DOHH2 (cell line): ENCODE results near the gene DRICH1.

Experiments
- H3F3A ChIP-seq: fragments of 200-600 bp; sonication (generic), shearing (Covaris generic); 2 replicates; pipeline ENCODE4 v1.6.0; 2016; ENCODE audit warnings: antibody characterized with exemption, mild to moderate bottlenecking; ENCODE audit not compliant: control insufficient read depth, insufficient read depth
- H3K27ac ChIP-seq: fragments of 200-600 bp; sonication (generic); 2 replicates; pipeline ENCODE4 v1.5.1; 2014; ENCODE audit warnings: low read depth, mild to moderate bottlenecking, low read length, moderate library complexity
- H3K27me3 ChIP-seq: fragments of 200-600 bp; sonication (generic); 2 replicates; pipeline ENCODE4 v1.6.1; 2014; ENCODE audit warnings: mild to moderate bottlenecking, low read length, mixed read lengths; ENCODE audit not compliant: control insufficient read depth
- H3K36me3 ChIP-seq: fragments of 200-600 bp; sonication (generic); 2 replicates; pipeline ENCODE4 v1.6.1; 2014; ENCODE audit warnings: mild to moderate bottlenecking, low read length, moderate library complexity, mixed read lengths; ENCODE audit not compliant: control insufficient read depth
- H3K4me1 ChIP-seq: fragments of 200-600 bp; sonication (generic); 2 replicates; pipeline ENCODE4 v1.6.1; 2014; ENCODE audit warnings: mild to moderate bottlenecking, low read length, mixed read lengths; ENCODE audit not compliant: control insufficient read depth
- H3K4me2 ChIP-seq: fragments of 200-600 bp; sonication (generic); 2 replicates; pipeline ENCODE4 v1.6.0; 2014; ENCODE audit warnings: mild to moderate bottlenecking, low read length, moderate library complexity
- H3K4me3 ChIP-seq: fragments of 200-600 bp; sonication (generic); 2 replicates; pipeline ENCODE4 v1.5.1; 2014; ENCODE audit warnings: mild to moderate bottlenecking, low read length, mixed read lengths
- H3K79me2 ChIP-seq: fragments of 200-600 bp; sonication (generic); 2 replicates; pipeline ENCODE4 v1.6.1; 2014; ENCODE audit warnings: mild to moderate bottlenecking, low read length, mixed read lengths; ENCODE audit not compliant: control insufficient read depth
- H3K9me2 ChIP-seq: fragments of 200-600 bp; sonication (generic); replicated peaks from 2 replicates; pipeline ENCODE4 v1.6.1; 2014; ENCODE audit warnings: mild to moderate bottlenecking, low read length, mixed read lengths; ENCODE audit not compliant: control insufficient read depth
- H3K9me3 ChIP-seq: fragments of 200-600 bp; sonication (generic); 2 replicates; pipeline ENCODE4 v1.6.1; 2014; ENCODE audit warnings: antibody characterized with exemption, low read length, mixed read lengths; ENCODE audit not compliant: control insufficient read depth, insufficient read depth
- H4K20me1 ChIP-seq: fragments of 200-600 bp; sonication (generic); 2 replicates; pipeline ENCODE4 v1.6.0; 2014; ENCODE audit warnings: low read depth, mild to moderate bottlenecking, antibody characterized with exemption, low read length, moderate library complexity; ENCODE audit not compliant: control insufficient read depth, insufficient read depth
- EZH2phosphoT487 ChIP-seq: fragments of 200-600 bp; sonication (generic); IDR thresholded peaks from 2 replicates; pipeline ENCODE4 v1.6.1; 2017; ENCODE audit warnings: borderline replicate concordance, mild to moderate bottlenecking, antibody characterized with exemption, low read length, moderate library complexity, mixed read lengths
- TF ChIP-seq, protein P1 (sequence below): fragments of 200-600 bp; sonication (generic); IDR thresholded peaks from one replicate; pipeline ENCODE4 v1.5.1; 2014; ENCODE audit warnings: antibody characterized with exemption, mild to moderate bottlenecking, low read depth, low read length; ENCODE audit not compliant: poor library complexity, severe bottlenecking

DRICH1 gene

DNA sequence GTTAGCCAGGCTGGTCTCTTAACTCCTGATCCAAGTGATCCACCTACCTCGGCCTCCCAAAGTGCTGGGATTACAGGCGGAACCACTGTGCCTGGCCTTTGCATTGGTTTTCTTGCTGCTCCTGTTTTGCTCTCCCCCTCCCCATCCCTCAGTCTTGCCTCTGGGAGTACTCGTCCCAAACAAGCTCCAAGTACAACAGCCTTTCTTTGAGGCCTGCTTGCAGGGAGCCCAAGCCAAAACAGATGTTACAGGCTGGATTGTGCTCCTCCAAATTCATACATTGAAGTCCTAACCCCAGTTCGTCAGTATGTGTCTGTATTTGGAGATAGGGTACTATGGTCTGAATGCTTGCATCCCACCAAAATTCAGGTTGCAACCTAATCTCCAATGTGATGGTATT, 60.6 kb downstream of the DRICH1 start:
- no peaks in the 10 kb centered on the region for H3K27me3 ChIP-seq
- H4K20me1 ChIP-seq, result no peaks in the 10 kb centered on the region
- no peak for TF ChIP-seq EZH2phosphoT487
- TF ChIP-seq, protein P1, sequence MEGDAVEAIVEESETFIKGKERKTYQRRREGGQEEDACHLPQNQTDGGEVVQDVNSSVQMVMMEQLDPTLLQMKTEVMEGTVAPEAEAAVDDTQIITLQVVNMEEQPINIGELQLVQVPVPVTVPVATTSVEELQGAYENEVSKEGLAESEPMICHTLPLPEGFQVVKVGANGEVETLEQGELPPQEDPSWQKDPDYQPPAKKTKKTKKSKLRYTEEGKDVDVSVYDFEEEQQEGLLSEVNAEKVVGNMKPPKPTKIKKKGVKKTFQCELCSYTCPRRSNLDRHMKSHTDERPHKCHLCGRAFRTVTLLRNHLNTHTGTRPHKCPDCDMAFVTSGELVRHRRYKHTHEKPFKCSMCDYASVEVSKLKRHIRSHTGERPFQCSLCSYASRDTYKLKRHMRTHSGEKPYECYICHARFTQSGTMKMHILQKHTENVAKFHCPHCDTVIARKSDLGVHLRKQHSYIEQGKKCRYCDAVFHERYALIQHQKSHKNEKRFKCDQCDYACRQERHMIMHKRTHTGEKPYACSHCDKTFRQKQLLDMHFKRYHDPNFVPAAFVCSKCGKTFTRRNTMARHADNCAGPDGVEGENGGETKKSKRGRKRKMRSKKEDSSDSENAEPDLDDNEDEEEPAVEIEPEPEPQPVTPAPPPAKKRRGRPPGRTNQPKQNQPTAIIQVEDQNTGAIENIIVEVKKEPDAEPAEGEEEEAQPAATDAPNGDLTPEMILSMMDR, result no peak
- no peaks in the 10 kb centered on the region for H3K9me2 ChIP-seq
- no peaks in the 10 kb centered on the region for H3K79me2 ChIP-seq
- H3K4me2 ChIP-seq, result no peak overlapping the region
- no peaks in the 10 kb centered on the region for H3K36me3 ChIP-seq
- H3F3A ChIP-seq, result no peaks in the 10 kb centered on the region
- H3K27ac ChIP-seq, result no peak overlapping the region
- H3K4me1 ChIP-seq, result no peaks in the 10 kb centered on the region
- no peak overlapping the region for H3K4me3 ChIP-seq
- H3K9me3 ChIP-seq, result no peaks in the 10 kb centered on the region

- no peak overlapping the region for H3K4me2 ChIP-seq
- TF ChIP-seq, protein P1, result no peak
- TF ChIP-seq EZH2phosphoT487, result no peak
- H3K27me3 ChIP-seq, result peaks cover 4% of the 10 kb centered on the region
Measured at GRCh38 chr22:23570681-23571080, 61.4 kb downstream of the DRICH1 start.

GRCh38 chr22:23569716-23570115, 62.4 kb downstream of the DRICH1 start:
- TF ChIP-seq EZH2phosphoT487, result no peak
- TF ChIP-seq, protein P1, result no peak
- Histone ChIP-seq H3K9me2 (no peaks in the 10 kb centered on the region), H3K4me2 (no peak overlapping the region), H3K4me3 (no peak overlapping the region), H3F3A (no peaks in the 10 kb centered on the region), H3K27me3 (peaks cover 6% of the 10 kb centered on the region), H4K20me1 (no peaks in the 10 kb centered on the region), H3K9me3 (no peaks in the 10 kb centered on the region), H3K36me3 (no peaks in the 10 kb centered on the region), H3K4me1 (no peaks in the 10 kb centered on the region), H3K27ac (no peak overlapping the region), H3K79me2 (no peaks in the 10 kb centered on the region)

More at GRCh38 chr22:23570681-23571080, 61.4 kb downstream of the DRICH1 start:
- no peak overlapping the region for H3K27ac ChIP-seq
- no peaks in the 10 kb centered on the region for H3K79me2 ChIP-seq
- no peaks in the 10 kb centered on the region for H3K4me1 ChIP-seq
- no peaks in the 10 kb centered on the region for H4K20me1 ChIP-seq
- no peaks in the 10 kb centered on the region for H3K9me3 ChIP-seq
- H3K36me3 ChIP-seq, result no peaks in the 10 kb centered on the region
- no peaks in the 10 kb centered on the region for H3F3A ChIP-seq
- no peak overlapping the region for H3K4me3 ChIP-seq
- no peaks in the 10 kb centered on the region for H3K9me2 ChIP-seq
